Vagina (tissue), 2 donors: ENCODE measurements around the gene PPFIA2.

Experiments used
- POLR2A ChIP-seq, 2 donors: fragments of 450-650 bp; IDR thresholded peaks; one replicate each; pipeline ENCODE4 v1.6.1; 2017; ENCODE audit warnings: antibody characterized with exemption in 2 of 2, mild to moderate bottlenecking in 2 of 2, moderate library complexity in 2 of 2
- POLR2AphosphoS5 ChIP-seq, 2 donors: sonication (generic); formaldehyde crosslinking; IDR thresholded peaks; one replicate each; pipeline ENCODE4 v1.9.0; 2017; ENCODE audit warnings: antibody characterized with exemption in 2 of 2, mild to moderate bottlenecking in 2 of 2, low read depth in 1 of 2; ENCODE audit not compliant: insufficient read depth in 1 of 2
- TF ChIP-seq, protein P1 (sequence below), 3 experiments: fragments of 450-650 bp in 2 of 3; fragments of 200-600 bp in 1 of 3; sonication (generic) in 1 of 3; IDR thresholded peaks; one replicate each; pipeline ENCODE4 v1.5.1; 2017 to 2019; ENCODE audit warnings: antibody characterized with exemption in 3 of 3, mild to moderate bottlenecking in 2 of 3, moderate library complexity in 2 of 3

DNA sequence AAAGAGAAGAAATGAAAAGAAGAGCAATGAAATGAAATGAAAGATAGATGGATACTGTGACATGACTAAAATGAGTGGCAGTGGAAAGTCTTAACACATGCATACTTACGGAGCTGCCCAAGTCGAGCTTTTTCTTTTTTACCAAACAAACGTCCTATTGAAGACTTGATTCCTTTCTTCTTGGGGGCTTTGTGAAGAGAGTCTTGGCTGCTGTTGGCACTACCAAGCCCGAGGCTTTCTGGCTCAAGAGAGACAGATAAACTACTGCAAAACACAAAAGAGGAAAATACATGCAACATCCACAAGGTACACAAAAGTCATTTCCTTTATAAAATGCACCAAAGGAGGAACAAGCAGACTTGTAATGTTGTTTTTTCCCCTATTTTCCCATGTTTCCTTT, 420.1 kb downstream of the PPFIA2 start:
- TF ChIP-seq, protein P1, sequence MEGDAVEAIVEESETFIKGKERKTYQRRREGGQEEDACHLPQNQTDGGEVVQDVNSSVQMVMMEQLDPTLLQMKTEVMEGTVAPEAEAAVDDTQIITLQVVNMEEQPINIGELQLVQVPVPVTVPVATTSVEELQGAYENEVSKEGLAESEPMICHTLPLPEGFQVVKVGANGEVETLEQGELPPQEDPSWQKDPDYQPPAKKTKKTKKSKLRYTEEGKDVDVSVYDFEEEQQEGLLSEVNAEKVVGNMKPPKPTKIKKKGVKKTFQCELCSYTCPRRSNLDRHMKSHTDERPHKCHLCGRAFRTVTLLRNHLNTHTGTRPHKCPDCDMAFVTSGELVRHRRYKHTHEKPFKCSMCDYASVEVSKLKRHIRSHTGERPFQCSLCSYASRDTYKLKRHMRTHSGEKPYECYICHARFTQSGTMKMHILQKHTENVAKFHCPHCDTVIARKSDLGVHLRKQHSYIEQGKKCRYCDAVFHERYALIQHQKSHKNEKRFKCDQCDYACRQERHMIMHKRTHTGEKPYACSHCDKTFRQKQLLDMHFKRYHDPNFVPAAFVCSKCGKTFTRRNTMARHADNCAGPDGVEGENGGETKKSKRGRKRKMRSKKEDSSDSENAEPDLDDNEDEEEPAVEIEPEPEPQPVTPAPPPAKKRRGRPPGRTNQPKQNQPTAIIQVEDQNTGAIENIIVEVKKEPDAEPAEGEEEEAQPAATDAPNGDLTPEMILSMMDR (IDR thresholded peaks at IDR 0.05): no peak
- TF ChIP-seq POLR2A (IDR thresholded peaks at IDR 0.05) (no peak), POLR2AphosphoS5 (IDR thresholded peaks at IDR 0.05; ENCODE audit: insufficient read depth in 1 of 2, low read depth in 1 of 2) (no peak)
